GM19239 (cell line): Measurements from ENCODE around the gene NLN.
"Not testable (repeated sequence)": the region's sequence is repeated elsewhere in the genome, so short reads cannot be mapped to it uniquely, and the experiment has no call there.

Experiments used
- DNase-seq: peaks from one replicate; pipeline ENCODE4 v3.0.0; 2011; ENCODE audit warnings: low spot score; ENCODE audit not compliant: insufficient read length
- FAIRE-seq: peaks from 2 replicates; lab custom pipeline; 2011; peaks lifted over from hg19 to GRCh38; lab: Jason Lieb, UNC

Gene NLN

GRCh38 chr5:65721720-65722574 lies at the start of gene NLN, which contains the start of gene SGTB:
NLN (plus strand) TSS chr5:65722205; CDS start chr5:65722374, 169 bp downstream.
SGTB (minus strand) TSS chr5:65722109; CDS start chr5:65720807, 1,302 bp downstream.
- FAIRE-seq = peak; percentile 48
- peak; percentile 82 for DNase-seq

GRCh38 chr5:65672796-65673195 lies 49.2 kb upstream of the NLN start:
- DNase-seq (no peak), FAIRE-seq (no peak)

- DNase-seq (no peak), FAIRE-seq (no peak)
These were observed 47.3 kb upstream of the NLN start for GRCh38 chr5:65674749-65675148.

GRCh38 chr5:65676056-65676455 lies 45.9 kb upstream of the NLN start:
- DNase-seq, FAIRE-seq: not testable (repeated sequence)

GRCh38 chr5:65682148-65682547 lies 39.9 kb upstream of the NLN start:
- DNase-seq (no peak), FAIRE-seq (no peak)

- FAIRE-seq = no peak
These were observed 28.9 kb upstream of the NLN start for GRCh38 chr5:65693121-65693520.

GRCh38 chr5:65695162-65695755 lies 26.7 kb upstream of the NLN start:
- DNase-seq (no peak), FAIRE-seq (no peak)

More at GRCh38 chr5:65693121-65693520, 28.9 kb upstream of the NLN start:
- DNase-seq = no peak

GRCh38 chr5:65695896-65696295 lies 26.1 kb upstream of the NLN start:
- DNase-seq (no peak), FAIRE-seq (no peak)

- FAIRE-seq (no peak), DNase-seq (no peak)
These were observed 25.1 kb upstream of the NLN start for GRCh38 chr5:65696892-65697291.

GRCh38 chr5:65699338-65699737 lies 22.7 kb upstream of the NLN start:
- no peak for DNase-seq
- FAIRE-seq = no peak

GRCh38 chr5:65702036-65702435 lies 20.0 kb upstream of the NLN start:
- DNase-seq (no peak), FAIRE-seq (no peak)

GRCh38 chr5:65704621-65705239 lies 17.3 kb upstream of the NLN start:
- DNase-seq (no peak), FAIRE-seq (no peak)

- FAIRE-seq = no peak
- no peak for DNase-seq
These were observed 14.3 kb upstream of the NLN start for GRCh38 chr5:65707663-65708062.

- DNase-seq (no peak), FAIRE-seq (no peak)
These were observed 13.9 kb upstream of the NLN start for GRCh38 chr5:65708145-65708544.

- FAIRE-seq = no peak
- no peak for DNase-seq
These were observed 3.3 kb upstream of the NLN start for GRCh38 chr5:65718576-65719310.

GRCh38 chr5:65721050-65721719 lies 820 bp upstream of the NLN start:
- FAIRE-seq (peak; percentile 70), DNase-seq (no peak)

GRCh38 chr5:65722575-65723403 lies 784 bp downstream of the NLN start:
- DNase-seq (no peak), FAIRE-seq (peak; percentile 63)

GRCh38 chr5:65727491-65728156 lies 5.6 kb downstream of the NLN start:
- DNase-seq (no peak), FAIRE-seq (no peak)
